Non-pigmented ciliary epithelial cell (primary cell): ENCODE data around the gene BMPR1A.

Experiments
- DNase-seq: peaks from one replicate; pipeline ENCODE4 v3.0.0-alpha.2; 2010; ENCODE audit warnings: low read depth

Gene BMPR1A

DNA sequence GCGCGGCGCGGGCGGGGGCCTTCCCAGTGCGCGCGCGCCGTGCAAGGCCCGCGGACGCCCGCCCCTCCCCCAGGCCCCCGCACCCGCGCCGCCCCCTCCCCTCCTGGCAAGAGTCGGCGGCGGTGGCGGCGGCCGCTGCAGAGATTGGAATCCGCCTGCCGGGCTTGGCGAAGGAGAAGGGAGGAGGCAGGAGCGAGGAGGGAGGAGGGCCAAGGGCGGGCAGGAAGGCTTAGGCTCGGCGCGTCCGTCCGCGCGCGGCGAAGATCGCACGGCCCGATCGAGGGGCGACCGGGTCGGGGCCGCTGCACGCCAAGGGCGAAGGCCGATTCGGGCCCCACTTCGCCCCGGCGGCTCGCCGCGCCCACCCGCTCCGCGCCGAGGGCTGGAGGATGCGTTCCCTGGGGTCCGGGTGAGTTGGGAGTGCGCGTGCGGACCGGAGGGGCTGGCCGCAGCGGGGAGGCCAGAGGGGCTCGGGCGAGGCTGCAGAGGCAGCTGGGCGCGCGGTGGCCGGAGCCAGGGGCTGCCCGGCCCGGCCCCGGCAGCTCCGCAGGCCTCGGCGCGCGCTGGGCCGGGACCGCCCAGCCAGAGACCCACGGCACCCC lies at the start of gene BMPR1A:
TSS of gene BMPR1A (plus strand) at position 109 of the 602 bp plus-strand sequence. CDS start 119,400 bp downstream, outside the sequence.
- no peak for DNase-seq

DNA sequence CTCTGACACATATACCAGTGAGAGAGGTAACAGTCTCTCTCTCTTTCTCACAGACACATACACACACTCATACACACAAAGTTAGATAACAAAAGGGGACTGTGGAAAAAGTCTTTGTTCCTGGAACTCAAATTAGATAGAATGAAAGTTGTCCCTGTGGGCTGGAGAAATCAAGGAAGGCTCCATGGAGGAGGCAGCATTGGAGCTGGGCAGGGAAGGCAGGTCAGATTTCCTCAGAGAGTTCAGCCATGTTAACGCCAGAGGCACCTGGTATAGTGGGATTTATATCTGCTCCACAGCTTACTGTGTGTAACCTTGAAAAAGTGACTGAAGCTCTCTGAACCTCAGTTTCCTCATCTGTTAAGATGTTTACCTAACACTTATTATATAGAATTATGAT lies 49.4 kb upstream of the BMPR1A start:
- no peak for DNase-seq

DNA sequence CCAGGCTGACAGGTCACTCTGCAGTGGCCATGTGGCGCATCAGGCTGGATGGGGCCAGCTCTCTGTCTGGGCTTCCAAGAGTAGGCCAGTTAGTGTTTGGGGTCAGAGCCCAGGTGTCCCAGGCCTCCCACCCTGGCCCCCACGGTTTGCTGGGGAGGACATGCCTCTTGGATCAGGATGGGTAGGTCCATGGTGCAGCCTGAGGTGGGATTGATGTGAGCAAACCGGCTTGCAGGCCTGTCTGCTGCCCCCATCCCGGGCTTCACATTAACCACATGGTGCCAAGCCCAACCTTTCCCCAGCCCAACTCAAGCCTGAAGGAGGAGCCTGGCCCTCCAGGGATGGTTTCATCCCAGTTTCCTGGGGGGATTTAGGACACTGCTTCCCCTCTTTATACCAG lies 48.9 kb upstream of the BMPR1A start:
- no peak for DNase-seq

DNA sequence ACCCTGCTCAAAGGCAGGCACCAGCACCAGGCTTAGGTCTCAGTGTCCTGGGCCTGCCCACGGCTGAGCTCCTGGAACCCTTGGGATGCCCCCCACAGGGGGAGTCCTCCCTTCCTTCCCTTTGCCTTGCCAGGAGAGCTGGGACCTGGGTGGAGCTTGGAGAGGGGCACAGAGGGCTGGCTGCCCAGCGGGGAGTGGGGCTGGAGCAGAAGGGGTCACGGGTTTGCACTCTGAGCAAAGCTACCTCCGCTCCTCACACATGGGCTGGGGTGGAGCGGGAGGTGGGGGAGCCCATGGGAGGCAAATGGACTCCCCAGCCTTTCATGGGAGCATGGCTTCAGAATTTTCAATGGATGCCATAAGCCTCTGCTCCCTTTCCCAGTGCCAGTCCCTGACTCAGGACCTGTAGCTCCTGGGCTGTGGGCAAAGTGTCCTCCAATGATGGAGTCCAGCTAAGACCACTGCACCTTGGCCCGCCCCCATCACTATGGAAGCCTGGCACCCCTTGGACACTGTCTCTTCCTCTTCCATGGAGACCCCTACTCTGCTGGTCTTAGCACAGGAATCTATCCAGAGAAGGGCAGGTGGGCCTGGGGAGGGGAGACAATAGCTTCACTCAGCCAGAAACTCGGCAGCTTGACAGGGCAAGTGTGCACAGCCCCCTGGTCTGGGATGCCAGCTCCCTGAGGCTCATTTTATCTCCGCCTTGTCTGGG lies 48.2 kb upstream of the BMPR1A start:
- DNase-seq: no peak

DNA sequence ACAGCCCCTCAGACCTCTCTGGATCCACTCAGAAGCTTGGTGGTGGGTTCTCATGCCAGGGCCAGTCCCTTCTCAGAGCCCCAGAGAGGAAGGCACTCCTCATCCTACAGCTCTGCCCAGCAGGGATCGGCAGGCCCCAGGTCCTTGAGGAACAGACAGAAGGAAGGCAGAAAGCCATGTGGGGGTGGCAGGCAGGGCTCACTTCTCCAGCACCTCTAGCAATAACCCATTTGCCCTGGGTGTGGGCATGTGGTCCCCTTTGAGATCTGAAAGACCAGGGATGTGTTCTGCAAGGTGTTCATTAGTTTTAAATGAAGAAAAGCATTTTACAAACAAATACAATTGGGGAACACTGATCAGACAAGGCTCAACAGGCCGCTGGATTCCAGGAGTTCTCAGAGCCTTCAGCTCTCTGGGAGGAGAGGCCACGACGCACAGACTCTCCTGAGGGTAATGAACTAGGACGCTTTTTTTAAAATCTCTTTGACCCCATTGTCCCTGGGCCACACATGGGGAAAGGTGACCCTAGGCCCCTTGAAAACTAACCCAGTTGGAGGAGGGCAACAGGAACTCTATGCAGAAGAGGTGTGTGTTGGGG lies 47.5 kb upstream of the BMPR1A start:
- no peak for DNase-seq

DNA sequence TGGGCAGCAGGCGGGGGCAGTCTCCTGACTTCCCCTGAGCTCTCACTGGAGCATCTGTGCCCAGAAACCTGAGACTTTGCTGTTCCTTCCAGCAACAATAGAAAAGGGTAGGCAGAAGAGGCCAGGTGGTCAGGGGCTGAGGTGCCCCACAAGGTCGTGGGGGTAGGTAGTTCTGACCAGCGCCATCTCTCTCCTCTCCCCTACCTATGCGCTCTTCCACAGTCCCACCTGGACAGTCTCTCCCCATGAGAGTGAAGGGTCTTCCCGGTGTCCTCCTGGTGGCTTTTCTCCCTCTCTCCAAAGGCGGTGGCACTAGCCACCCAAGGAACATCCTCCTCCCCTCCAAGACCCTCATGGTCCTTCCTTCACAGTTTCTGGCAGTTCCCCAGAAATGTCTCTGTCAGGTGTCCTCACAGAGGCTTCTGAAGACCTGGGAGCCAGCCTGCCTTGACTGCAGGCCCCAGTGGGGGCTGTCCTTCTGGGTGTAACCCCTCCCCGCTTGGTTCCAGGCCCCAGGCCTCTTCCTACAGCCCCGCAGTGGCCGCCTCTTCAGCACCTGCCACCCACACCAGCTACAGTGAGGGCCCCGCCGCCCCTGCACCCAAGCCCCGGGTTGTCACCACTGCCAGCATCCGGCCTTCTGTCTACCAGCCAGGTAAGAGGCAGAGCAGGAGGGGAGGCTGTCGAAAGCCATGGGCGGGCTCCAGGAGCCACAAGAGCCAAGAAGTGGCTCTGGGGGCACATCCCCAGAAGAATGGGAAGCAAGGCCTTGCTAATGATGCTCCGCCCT lies 46.8 kb upstream of the BMPR1A start:
- no peak for DNase-seq

DNA sequence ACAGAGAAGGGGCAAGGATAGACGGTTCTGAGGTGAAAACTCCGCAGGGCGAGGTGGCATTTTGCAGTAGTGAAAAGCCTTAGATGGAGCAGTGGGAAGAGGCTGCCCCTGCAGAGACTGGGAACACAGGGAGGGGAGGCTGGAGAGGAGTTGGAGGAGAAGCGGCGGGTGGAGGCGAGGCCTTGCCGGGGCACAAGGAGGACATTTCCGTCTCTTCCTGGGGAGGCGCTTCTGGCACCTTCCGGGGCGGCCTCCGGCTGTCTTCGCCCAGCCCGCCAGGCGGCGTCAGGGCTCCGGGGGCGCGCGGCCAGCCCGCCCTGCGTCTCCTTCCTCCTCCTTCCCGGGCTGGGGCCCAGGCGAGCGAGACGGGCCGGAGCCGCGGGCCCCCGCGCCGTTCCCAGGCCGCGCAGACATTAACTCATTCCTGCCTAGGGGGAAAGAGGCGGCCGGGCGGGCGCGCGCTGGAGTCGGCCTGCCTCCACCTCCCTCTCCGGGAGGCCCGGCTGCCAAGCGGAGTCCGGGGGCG lies 45.4 kb upstream of the BMPR1A start:
- DNase-seq: no peak

DNA sequence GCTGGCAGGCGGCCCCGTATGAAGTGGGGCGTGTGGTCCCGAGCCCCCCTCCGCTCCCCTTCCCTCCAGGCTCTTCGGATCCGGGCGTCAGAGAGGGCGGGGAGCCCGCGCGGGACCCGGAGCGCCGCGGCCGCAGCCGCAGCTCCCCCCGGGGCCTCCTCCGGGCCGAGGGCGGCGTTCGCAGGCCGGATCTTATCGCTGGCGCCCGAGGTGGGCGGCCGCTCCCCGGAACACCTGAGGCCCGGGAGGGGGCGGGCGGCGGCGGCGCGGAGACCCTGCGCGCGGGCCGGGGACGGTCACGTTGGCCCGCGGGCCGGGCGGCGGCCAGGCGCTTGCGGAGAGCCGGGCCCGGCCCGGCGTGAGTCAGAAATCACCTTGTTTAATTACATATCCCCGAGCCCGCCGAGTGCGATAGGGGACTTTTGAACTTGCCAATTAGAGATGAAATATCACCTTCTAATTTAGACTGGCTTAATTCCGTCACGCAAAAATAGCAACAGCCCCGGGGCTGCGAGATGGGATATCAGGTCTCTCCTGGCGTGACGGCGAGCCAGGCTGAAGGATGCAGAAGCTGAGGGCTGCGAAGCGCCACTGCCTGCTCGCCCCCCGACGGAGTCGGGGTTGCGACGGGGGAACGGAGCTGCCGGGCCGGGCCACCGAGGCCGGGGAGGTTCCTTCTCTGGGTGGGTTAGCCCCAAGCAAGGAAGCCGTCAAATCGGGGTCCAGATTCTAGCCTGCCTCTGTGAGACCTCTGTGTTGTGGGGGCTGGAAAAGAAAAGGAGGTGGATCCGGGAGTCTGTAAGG lies 44.7 kb upstream of the BMPR1A start:
- DNase-seq: no peak

DNA sequence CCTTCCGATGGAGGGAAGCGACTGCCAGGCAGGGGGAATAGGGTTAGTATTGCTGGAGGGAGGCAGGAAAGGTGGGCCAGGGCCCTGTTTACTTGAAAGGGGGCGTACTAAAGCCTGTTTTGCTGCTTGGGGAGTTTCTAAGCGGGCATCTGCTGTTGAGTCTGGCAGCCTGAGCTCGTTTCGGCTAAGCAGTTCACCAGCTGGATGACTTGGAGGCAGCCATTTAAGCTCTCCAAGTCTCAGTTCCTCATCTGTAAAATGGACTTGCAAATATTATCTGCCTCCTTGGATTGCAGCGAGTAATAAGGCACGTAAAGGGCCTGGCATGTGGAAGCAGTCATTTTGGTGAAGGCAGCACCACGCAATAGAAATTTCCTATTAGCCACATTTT lies 44.1 kb upstream of the BMPR1A start:
- no peak for DNase-seq

DNA sequence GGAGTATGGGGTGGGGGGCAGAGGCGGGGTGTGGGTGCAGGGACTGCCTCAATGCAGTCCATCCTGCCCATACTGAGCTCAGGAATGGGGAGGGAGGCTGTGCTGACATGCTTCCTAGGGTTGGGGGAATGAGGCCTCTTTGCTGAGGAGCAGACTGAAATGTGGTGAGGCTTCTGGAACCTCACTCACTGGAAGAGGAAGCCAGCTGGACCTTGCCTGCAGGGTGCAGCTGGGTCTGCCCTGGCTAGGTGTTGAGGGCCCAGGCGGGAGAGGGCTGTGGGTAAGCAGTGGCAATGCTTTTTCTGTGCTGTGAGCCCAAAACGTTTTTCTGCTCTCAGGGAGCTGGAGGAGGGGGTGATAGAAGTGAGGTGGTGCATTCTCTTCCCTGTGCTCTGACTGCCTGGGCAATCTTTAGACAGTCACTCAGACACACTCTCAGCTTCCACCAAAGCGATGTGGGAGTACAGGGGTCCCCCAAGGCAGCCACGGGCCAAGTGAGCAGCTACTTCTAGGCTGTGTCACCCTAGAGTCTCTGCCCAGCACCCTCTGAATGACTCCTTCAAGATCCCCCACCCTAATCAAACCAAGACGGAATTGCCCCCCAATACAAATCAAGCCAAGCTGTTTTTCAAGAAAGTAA lies 41.1 kb upstream of the BMPR1A start:
- DNase-seq: no peak

DNA sequence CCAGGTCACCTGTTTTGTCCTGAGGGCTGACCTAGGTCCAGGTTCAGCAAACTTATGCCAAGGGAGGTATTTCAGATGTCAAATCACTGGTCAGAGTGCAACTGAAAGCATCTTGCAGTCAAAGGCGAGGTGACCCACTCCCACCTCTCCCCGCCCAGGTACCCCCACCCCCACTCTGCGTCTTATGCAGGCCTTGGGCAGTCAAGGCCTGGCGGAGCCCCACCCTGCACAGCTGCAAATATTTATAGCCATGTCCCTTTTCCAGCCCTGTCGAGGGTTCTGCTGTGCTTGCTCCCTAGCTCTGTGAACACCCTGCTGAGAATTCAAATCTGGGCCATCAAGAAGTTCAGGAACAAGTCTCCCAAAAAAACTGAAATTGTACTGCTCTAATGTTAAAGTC lies 40.6 kb upstream of the BMPR1A start:
- no peak for DNase-seq

DNA sequence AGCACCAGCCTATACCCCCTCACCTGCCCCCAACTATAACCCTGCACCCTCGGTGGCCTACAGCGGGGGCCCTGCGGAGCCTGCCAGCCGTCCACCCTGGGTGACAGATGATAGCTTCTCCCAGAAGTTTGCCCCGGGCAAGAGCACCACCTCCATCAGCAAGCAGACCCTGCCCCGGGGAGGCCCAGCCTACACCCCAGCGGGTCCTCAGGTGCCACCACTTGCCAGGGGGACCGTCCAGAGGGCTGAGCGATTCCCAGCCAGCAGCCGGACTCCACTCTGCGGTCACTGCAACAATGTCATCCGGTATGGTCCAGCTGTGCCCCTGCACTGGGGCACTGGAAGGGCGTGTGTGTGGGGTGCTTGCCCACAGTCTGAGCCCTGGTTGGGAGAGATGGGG lies 40.0 kb upstream of the BMPR1A start:
- no peak for DNase-seq

DNA sequence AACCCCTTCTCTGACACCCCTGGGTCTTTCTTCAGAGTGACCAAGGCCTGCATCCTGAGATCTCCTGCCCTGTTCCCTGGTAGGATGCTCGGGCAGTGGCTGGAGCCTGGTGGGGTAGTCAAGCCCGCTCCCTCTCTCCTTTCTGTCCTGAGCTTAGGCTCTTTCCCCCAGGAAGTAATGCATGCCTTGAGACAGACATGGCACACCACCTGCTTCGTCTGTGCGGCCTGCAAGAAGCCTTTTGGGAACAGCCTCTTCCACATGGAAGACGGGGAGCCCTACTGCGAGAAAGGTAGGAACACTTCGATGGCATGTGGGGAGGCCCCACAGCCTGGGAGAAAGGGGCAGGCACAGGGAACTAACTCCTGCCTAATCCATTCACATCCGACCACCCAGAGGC lies 37.9 kb upstream of the BMPR1A start:
- no peak for DNase-seq

DNA sequence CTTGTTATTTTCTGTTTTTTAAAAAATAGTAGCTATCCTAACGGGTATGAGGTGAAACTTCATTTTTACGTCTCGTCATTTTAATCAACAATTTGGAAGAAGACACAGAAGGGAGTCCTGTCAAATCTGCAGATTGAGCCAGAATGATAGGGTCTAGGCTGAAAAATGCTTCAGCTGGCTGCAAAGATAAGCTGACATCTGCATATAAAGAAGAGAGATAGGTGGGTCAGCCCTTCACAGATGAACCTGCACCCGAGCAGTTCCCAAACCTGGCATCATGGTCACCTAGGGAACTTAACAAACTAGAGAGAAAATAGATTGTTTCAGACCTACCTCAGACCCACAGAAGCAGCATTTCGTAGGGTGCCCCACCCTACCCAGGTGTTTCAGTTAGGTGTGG lies 35.2 kb upstream of the BMPR1A start:
- DNase-seq: no peak

DNA sequence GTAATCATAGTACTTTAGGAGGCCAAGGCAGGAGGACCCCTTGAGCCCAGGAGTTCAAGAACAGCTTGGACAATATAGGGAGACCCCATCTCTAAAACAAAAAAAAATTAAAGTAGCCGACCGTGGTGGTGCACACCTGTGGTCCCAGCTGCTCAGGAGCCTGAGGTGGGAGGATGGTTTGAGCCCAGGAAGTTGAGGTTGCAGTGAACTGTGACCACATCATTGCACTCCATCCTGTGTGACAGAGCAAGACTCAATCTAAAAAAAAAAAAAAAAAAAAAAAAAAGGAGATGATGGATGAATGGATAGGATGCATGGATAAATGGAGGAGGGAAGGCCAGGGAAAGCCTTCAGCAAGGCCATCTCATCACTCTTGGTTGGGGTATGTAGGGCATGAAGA lies 33.4 kb upstream of the BMPR1A start:
- no peak for DNase-seq

DNA sequence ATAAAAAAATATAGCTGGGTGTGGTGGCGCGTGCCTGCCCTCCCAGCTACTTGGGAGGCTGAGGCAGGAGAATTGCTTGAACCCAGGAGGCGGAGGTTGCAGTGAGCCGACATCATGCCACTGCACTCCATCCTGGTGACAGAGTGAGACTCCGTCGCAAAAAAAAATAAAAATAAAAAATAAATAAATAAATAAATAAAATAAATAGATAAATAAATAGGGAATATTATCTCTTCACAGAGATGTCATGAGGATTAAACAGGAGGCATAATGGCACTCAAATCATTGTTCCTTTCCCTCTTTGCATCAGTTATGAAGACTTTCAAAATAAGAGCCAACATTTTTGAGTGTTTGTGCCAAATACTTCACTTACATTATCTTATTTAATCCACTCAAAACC lies 32.0 kb upstream of the BMPR1A start:
- DNase-seq: no peak

DNA sequence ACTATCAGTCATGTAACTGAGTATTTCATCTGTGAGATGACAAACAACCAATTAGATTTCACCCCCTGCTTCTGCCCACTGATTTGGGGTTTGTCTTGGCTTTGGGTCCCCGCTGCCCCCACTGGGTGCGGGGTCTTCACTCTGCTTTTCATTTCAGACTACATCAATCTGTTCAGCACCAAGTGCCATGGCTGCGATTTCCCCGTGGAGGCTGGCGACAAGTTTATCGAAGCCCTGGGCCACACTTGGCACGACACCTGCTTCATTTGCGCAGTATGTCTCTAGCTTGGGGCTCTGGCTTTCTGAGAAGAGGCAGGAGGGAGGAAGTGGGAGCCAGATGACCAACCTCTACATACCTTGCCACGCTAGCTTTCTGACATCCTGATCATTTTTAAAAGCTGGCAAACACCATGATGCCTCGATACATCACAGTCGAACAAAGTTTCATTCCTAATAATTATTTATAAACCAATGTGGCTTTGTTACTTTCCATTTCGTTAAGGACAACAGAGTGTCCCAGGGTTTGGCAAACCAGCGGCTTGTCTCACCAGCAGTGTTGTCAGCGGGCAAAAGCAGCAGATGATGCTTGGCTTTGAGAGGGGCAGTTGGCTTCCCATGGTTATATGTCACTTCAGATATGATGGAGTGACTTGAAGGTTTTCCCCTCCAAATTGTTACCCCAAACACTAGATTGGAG lies 30.3 kb upstream of the BMPR1A start:
- DNase-seq: no peak

DNA sequence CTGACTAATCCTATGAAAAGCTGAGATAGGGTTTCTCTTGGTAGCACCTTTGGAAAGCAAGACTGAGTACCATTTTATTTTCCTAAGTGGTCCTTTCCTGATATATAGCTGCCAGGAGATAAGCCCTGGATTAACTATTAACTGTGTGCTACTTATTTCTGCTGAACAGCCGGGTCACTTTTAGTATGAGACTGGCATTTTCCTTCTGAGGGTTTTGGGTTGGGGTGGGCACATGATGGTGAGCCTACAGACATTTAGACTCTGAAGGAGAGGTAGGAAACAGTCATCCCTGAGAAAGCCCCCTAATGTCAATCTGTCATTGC lies 29.8 kb upstream of the BMPR1A start:
- DNase-seq: no peak

DNA sequence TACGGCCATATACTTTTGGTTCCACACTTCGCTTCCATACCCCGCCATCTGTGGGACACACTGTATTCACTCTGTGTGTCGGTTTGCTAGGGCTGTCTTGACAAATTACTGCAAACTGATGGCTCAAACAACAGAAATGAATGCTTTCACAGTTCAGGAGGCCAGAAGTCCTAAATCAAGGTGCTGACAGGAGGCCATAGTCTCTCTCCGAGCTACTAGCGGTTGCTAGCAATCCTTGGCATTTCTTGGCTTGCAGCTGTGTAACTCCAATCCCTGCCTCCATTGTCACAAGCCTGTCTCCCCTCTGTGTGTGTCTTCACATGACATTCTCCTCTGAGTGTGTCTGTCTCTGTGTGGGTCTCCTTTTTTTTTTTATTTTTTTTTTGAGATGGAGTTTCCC lies 28.9 kb upstream of the BMPR1A start:
- DNase-seq: no peak

DNA sequence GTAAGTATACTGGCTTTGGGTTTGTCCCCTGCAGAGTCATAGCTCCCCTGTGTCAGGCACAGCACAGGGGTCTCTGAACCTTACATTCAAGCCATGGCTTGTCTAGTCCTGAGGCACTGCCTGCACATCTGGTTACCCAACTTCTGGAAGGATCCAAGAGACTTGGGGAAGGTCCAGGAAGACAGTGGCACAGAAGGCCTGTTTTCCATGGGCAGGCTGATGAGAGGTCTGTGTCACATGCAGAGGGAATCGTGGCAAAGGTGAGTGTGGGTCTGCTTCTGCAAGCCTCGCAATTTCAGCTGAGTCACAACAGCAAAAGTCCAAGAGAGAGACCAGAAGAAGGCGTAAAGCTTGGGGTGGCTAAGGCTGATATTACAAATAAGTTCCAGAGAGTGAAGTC lies 28.4 kb upstream of the BMPR1A start:
- no peak for DNase-seq

DNA sequence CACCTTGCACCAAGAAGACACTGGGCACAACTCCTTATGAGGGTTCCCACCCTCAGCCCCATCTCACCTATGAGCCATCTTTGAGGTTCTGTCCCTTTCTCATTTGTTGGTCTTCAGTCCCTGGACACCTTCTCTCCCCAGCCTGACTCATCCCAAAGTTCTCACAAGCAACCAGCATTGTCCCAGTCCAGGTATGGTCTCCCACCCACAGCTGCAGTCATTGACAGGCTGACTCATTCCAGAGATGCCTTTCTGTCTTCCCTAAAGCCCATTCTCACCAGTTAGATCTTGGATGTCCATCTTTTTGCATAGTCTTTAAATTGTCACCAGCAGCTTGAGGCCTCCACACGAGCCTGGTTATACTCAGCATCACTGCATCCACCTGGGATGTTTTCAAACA lies 26.7 kb upstream of the BMPR1A start:
- no peak for DNase-seq
